Osteocyte (in vitro differentiated cells): Measurements from ENCODE around the gene TUBA3D. TPM values are rescaled to one million over a fixed set of nuclear protein-coding genes. Genes with fewer than 3 reads are reported as not detected.
"Not testable (repeated sequence)": the region's sequence is repeated elsewhere in the genome, so short reads cannot be mapped to it uniquely, and the experiment has no call there.

Source experiments
- DNase-seq: peaks from one replicate; pipeline ENCODE4 v3.0.0; 2021; ENCODE audit warnings: mixed read lengths; ENCODE audit not compliant: unreplicated experiment; ENCODE audit errors: extremely low spot score
- H3K27ac Mint-ChIP-seq: one replicate; pipeline ENCODE4 v1.8.0; 2021; ENCODE audit warnings: mild to moderate bottlenecking, mixed read lengths; ENCODE audit not compliant: unreplicated experiment
- H3K27me3 Mint-ChIP-seq: one replicate; pipeline ENCODE4 v1.8.0; 2021; ENCODE audit warnings: mixed read lengths; ENCODE audit not compliant: unreplicated experiment
- H3K36me3 Mint-ChIP-seq: one replicate; pipeline ENCODE4 v1.8.0; 2021; ENCODE audit warnings: mixed read lengths; ENCODE audit not compliant: unreplicated experiment
- H3K4me1 Mint-ChIP-seq: one replicate; pipeline ENCODE4 v1.8.0; 2021; ENCODE audit warnings: mixed read lengths; ENCODE audit not compliant: unreplicated experiment
- H3K4me3 Mint-ChIP-seq: one replicate; pipeline ENCODE4 v1.8.0; 2021; ENCODE audit warnings: mild to moderate bottlenecking, moderate library complexity, mixed read lengths; ENCODE audit not compliant: unreplicated experiment
- H3K9me3 Mint-ChIP-seq: one replicate; pipeline ENCODE4 v1.8.0; 2021; ENCODE audit warnings: mixed read lengths; ENCODE audit not compliant: unreplicated experiment
- CTCF ChIP-seq: fragments of 200-600 bp; sonication (generic); IDR thresholded peaks from 2 replicates; pipeline ENCODE4 v1.5.0; 2021; ENCODE audit warnings: antibody characterized with exemption, mild to moderate bottlenecking, moderate library complexity
- long read RNA-seq: library from polyadenylated mRNA; unstranded; transcript quantifications from one replicate; pipeline ENCODE4 v2.0.0, GENCODE V29; 2021
- total RNA-seq: library from RNA; stranded (reverse); gene quantifications from 2 replicates; pipeline ENCODE4 v1.2.1, GENCODE V29; 2021

TUBA3D gene
- total RNA-seq: not detected in 2 replicates
- long read RNA-seq, partial matches to known transcripts: 0 of 1 reads
- long read RNA-seq, other reads (novel, unspliced or antisense): 1 of 1 reads

GRCh38 chr2:131475831-131476230 is at the start of gene TUBA3D:
TUBA3D (plus strand) TSS chr2:131476119; CDS start chr2:131476200, 81 bp downstream.
- Mint-ChIP-seq H3K27ac (no peak within 1 kb of the TSS), H3K36me3 (peaks cover 4% of the 10 kb centered on the region), H3K4me3 (no peak within 1 kb of the TSS), H3K4me1 (no peaks in the 10 kb centered on the region), H3K9me3 (no peaks in the 10 kb centered on the region), H3K27me3 (no peaks in the 10 kb centered on the region)
- TF ChIP-seq CTCF: no peak
- DNase-seq: peak; percentile 77

- DNase-seq: no peak
- peaks cover 4% of the 10 kb centered on the region for H3K4me1 Mint-ChIP-seq
- H3K9me3 Mint-ChIP-seq: peaks cover 7% of the 10 kb centered on the region
- H3K27ac Mint-ChIP-seq: no peak overlapping the region
- no peaks in the 10 kb centered on the region for H3K36me3 Mint-ChIP-seq
- H3K4me3 Mint-ChIP-seq: no peak overlapping the region
- no peak for TF ChIP-seq CTCF
- H3K27me3 Mint-ChIP-seq: peaks cover 90% of the 10 kb centered on the region
Measured at GRCh38 chr2:131426727-131427126, 49.2 kb upstream of the TUBA3D start.

GRCh38 chr2:131431336-131431735 is 44.6 kb upstream of the TUBA3D start:
- H3K36me3 Mint-ChIP-seq: no peaks in the 10 kb centered on the region
- no peaks in the 10 kb centered on the region for H3K9me3 Mint-ChIP-seq
- H3K4me3 Mint-ChIP-seq: no peak overlapping the region
- H3K27me3 Mint-ChIP-seq: peaks cover 74% of the 10 kb centered on the region
- no peak overlapping the region for H3K27ac Mint-ChIP-seq
- TF ChIP-seq CTCF: no peak
- no peaks in the 10 kb centered on the region for H3K4me1 Mint-ChIP-seq
- DNase-seq: no peak

- H3K9me3 Mint-ChIP-seq, H3K4me3 Mint-ChIP-seq, DNase-seq, H3K4me1 Mint-ChIP-seq, H3K27me3 Mint-ChIP-seq, H3K27ac Mint-ChIP-seq, H3K36me3 Mint-ChIP-seq: not testable (repeated sequence)
Measured at GRCh38 chr2:131440742-131441468, 35.0 kb upstream of the TUBA3D start.

- peaks cover 11% of the 10 kb centered on the region for H3K27me3 Mint-ChIP-seq
- not testable (repeated sequence) for H3K4me3 Mint-ChIP-seq, DNase-seq, H3K27ac Mint-ChIP-seq, H3K4me1 Mint-ChIP-seq, H3K9me3 Mint-ChIP-seq, H3K36me3 Mint-ChIP-seq
Measured at GRCh38 chr2:131444736-131445514, 31.0 kb upstream of the TUBA3D start.

GRCh38 chr2:131445515-131445797 is 30.5 kb upstream of the TUBA3D start:
- not testable (repeated sequence) for DNase-seq, H3K9me3 Mint-ChIP-seq, H3K27ac Mint-ChIP-seq, H3K4me3 Mint-ChIP-seq, H3K4me1 Mint-ChIP-seq, H3K36me3 Mint-ChIP-seq
- peaks cover 11% of the 10 kb centered on the region for H3K27me3 Mint-ChIP-seq
